ENCODE measurements around the gene DENND2A.
A peak's percentile ranks its signal among the peaks of the same experiment; 100 is the strongest.
"Not testable (repeated sequence)": the region's sequence is repeated elsewhere in the genome, so short reads cannot be mapped to it uniquely, and the experiment has no call there.

DENND2A gene

GRCh38 chr7:140672382-140673062 lies 31.9 kb upstream of the DENND2A start, which contains the start of gene ADCK2:
TSS of gene ADCK2 (plus strand) at chr7:140672945. CDS start at chr7:140673331, 386 bp downstream.
- Mint-ChIP-seq H3K27ac (no peak within 1 kb of the TSS), H3K36me3 (ENCODE audit: low read depth) (no peaks in the 10 kb centered on the region), H3K4me3 (peak within 1 kb of the TSS; percentile 84), H3K9me3 (no peaks in the 10 kb centered on the region), H3K27me3 (ENCODE audit: low read depth, poor library complexity) (peaks cover 42% of the 10 kb centered on the region), H3K4me1 (peaks cover 46% of the 10 kb centered on the region)
- TF ChIP-seq CTCF (IDR thresholded peaks at IDR 0.05) = no peak
- peak; percentile 64 for DNase-seq

- no peak for DNase-seq
- Mint-ChIP-seq H3K27me3 (ENCODE audit: low read depth, poor library complexity) (peaks cover 42% of the 10 kb centered on the region), H3K27ac (no peak overlapping the region), H3K4me1 (peaks cover 46% of the 10 kb centered on the region), H3K4me3 (peak overlapping the region; percentile 82), H3K9me3 (no peaks in the 10 kb centered on the region), H3K36me3 (ENCODE audit: low read depth) (no peaks in the 10 kb centered on the region)
- no peak for TF ChIP-seq CTCF (IDR thresholded peaks at IDR 0.05)
Measured at GRCh38 chr7:140671966-140672365, 31.4 kb upstream of the DENND2A start.

DNA sequence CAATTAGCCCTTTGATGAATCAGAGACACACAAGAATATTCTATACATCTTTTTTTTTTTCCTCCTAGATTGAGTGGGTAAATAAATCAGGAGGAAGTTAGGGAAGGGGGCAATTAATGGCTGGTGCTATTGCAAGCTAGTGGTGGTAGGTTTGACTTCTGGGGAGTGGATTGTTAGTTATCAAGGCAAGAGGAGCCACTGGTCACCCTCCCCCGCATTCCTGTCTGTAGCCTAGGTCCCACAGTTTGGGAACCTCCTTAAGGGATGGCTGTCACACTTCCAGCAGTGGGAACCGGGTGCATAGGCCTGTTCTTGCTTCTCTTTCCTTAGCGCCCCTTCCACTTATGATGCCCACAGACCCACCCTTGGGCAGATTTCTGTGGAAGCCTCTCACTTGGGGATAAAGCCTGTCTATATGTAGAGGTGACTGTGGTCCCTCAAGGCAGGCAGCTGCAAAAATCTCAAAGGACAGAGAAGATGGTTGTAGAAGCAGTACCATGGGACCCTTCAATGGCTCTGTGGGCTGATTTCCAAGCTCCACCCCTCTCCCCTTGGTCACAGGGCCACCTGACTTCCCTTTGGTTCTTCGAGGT lies 29.8 kb upstream of the DENND2A start:
- H3K9me3 Mint-ChIP-seq = no peaks in the 10 kb centered on the region
- peaks cover 34% of the 10 kb centered on the region for H3K4me1 Mint-ChIP-seq
- no peak overlapping the region for H3K4me3 Mint-ChIP-seq
- no peak overlapping the region for H3K27ac Mint-ChIP-seq
- no peak for DNase-seq
- H3K27me3 Mint-ChIP-seq (ENCODE audit: low read depth, poor library complexity) = peaks cover 37% of the 10 kb centered on the region
- no peak for TF ChIP-seq CTCF (IDR thresholded peaks at IDR 0.05)
- H3K36me3 Mint-ChIP-seq (ENCODE audit: low read depth) = no peaks in the 10 kb centered on the region

DNA sequence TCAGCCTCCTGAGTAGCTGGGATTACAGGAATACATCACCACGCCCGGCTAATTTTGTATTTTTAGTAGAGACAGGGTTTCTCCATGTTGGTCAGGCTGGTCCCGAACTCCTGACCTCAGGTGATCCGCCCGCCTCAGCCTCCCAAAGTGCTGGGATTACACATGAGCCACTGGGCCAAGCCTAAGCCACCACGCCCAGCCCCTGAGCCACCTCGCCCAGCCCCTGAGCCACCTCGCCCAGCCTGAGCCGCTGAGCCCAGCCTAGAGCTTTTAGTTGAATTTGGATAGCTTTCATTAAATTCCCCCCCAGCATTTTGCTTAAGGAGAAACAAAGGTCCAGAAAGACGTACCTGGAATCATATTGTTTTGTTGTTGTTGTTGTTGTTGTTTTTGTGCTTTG lies 29.2 kb upstream of the DENND2A start:
- DNase-seq; H3K27ac Mint-ChIP-seq; H3K36me3 Mint-ChIP-seq (ENCODE audit: low read depth); H3K9me3 Mint-ChIP-seq; H3K4me3 Mint-ChIP-seq: not testable (repeated sequence)
- H3K4me1 Mint-ChIP-seq = peaks cover 28% of the 10 kb centered on the region
- H3K27me3 Mint-ChIP-seq (ENCODE audit: low read depth, poor library complexity) = peaks cover 33% of the 10 kb centered on the region

DNA sequence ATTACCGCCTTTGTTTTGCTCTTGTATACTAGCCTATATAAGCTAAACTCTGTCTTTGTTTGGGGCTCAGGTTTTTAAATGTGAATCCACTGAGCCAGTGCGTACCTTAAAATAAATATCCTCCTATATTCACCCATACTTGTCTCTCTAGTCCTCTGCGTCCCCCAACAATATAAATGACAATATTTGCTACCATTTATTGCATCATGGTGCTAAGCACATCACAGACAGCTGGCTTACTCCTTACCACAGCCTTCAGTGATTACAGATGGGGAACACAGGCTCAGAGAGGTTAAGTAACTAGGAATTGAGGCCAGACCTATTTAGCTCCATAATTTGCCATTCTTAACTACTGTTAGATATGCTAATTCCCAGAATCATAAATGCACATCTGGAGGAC lies 28.7 kb upstream of the DENND2A start:
- no peak for TF ChIP-seq CTCF (IDR thresholded peaks at IDR 0.05)
- Mint-ChIP-seq H3K4me3 (no peak overlapping the region), H3K27me3 (ENCODE audit: low read depth, poor library complexity) (peaks cover 28% of the 10 kb centered on the region), H3K9me3 (no peaks in the 10 kb centered on the region), H3K36me3 (ENCODE audit: low read depth) (no peaks in the 10 kb centered on the region), H3K27ac (no peak overlapping the region), H3K4me1 (peaks cover 24% of the 10 kb centered on the region)
- DNase-seq = no peak

- Mint-ChIP-seq H3K27ac (no peak overlapping the region), H3K36me3 (ENCODE audit: low read depth) (no peaks in the 10 kb centered on the region), H3K4me3 (no peak overlapping the region), H3K4me1 (peaks cover 18% of the 10 kb centered on the region), H3K9me3 (no peaks in the 10 kb centered on the region), H3K27me3 (ENCODE audit: low read depth, poor library complexity) (peaks cover 22% of the 10 kb centered on the region)
- no peak for TF ChIP-seq CTCF (IDR thresholded peaks at IDR 0.05)
- DNase-seq = no peak
Measured at GRCh38 chr7:140668641-140669040, 28.0 kb upstream of the DENND2A start.
